ENCODE data around the gene AGPAT3.
"Not testable (repeated sequence)": the region's sequence is repeated elsewhere in the genome, so short reads cannot be mapped to it uniquely, and the experiment has no call there.

Gene AGPAT3

GRCh38 chr21:43884012-43884860 is 19.2 kb downstream of the AGPAT3 start:
- no peak for DNase-seq (ENCODE audit: low read depth)

- no peak for DNase-seq (ENCODE audit: low read depth)
Observed at GRCh38 chr21:43884861-43885417, 19.9 kb downstream of the AGPAT3 start.

GRCh38 chr21:43885721-43886120 is 20.7 kb downstream of the AGPAT3 start:
- DNase-seq (ENCODE audit: low read depth) = no peak

GRCh38 chr21:43886565-43886964 is 21.5 kb downstream of the AGPAT3 start:
- DNase-seq (ENCODE audit: low read depth) = no peak

- DNase-seq (ENCODE audit: low read depth) = no peak
Observed at GRCh38 chr21:43889069-43889468, 24.0 kb downstream of the AGPAT3 start.

GRCh38 chr21:43890042-43890441 is 25.0 kb downstream of the AGPAT3 start:
- no peak for DNase-seq (ENCODE audit: low read depth)

GRCh38 chr21:43892334-43892733 is 27.3 kb downstream of the AGPAT3 start:
- DNase-seq (ENCODE audit: low read depth) = no peak

- DNase-seq (ENCODE audit: low read depth) = no peak
Observed at GRCh38 chr21:43892984-43893535, 28.0 kb downstream of the AGPAT3 start.

- DNase-seq (ENCODE audit: low read depth) = no peak
Observed at GRCh38 chr21:43893536-43894205, 28.6 kb downstream of the AGPAT3 start.

- DNase-seq (ENCODE audit: low read depth) = no peak
Observed at GRCh38 chr21:43894206-43894577, 29.2 kb downstream of the AGPAT3 start.

GRCh38 chr21:43895196-43895595 is 30.2 kb downstream of the AGPAT3 start:
- no peak for DNase-seq (ENCODE audit: low read depth)

- not testable (repeated sequence) for DNase-seq (ENCODE audit: low read depth)
Observed at GRCh38 chr21:43896696-43897299, 31.8 kb downstream of the AGPAT3 start.

GRCh38 chr21:43899307-43900077 is 34.5 kb downstream of the AGPAT3 start:
- no peak for DNase-seq (ENCODE audit: low read depth)

GRCh38 chr21:43900078-43900385 is 35.0 kb downstream of the AGPAT3 start:
- DNase-seq (ENCODE audit: low read depth) = no peak

- no peak for DNase-seq (ENCODE audit: low read depth)
Observed at GRCh38 chr21:43900690-43901089, 35.7 kb downstream of the AGPAT3 start.

- DNase-seq (ENCODE audit: low read depth) = no peak
Observed at GRCh38 chr21:43902441-43902840, 37.4 kb downstream of the AGPAT3 start.

GRCh38 chr21:43903451-43904091 is 38.5 kb downstream of the AGPAT3 start:
- no peak for DNase-seq (ENCODE audit: low read depth)

- no peak for DNase-seq (ENCODE audit: low read depth)
Observed at GRCh38 chr21:43904331-43904781, 39.3 kb downstream of the AGPAT3 start.

GRCh38 chr21:43905726-43906455 is 40.9 kb downstream of the AGPAT3 start:
- DNase-seq (ENCODE audit: low read depth) = no peak

GRCh38 chr21:43906585-43907370 is 41.8 kb downstream of the AGPAT3 start:
- no peak for DNase-seq (ENCODE audit: low read depth)
